Spleen (tissue), 11 donors: Measurements from ENCODE around the gene TRIO. TPM values are rescaled to one million over a fixed set of nuclear protein-coding genes. Genes with fewer than 3 reads are reported as not detected.

Experiments
- DNase-seq: peaks from one replicate; pipeline ENCODE4 v3.0.0-alpha.2; 2020
- H3K27ac ChIP-seq, 8 donors: fragments of 200-600 bp; sonication (generic) in 7 of 8; 1 replicate in 4 of 8; 2 replicates in 4 of 8; pipeline versions ENCODE4 v1.5.0 to v1.8.0; 2016 to 2021; ENCODE audit warnings: inconsistent platforms in 4 of 8, mild to moderate bottlenecking in 4 of 8, moderate library complexity in 1 of 8
- H3K27me3 ChIP-seq, 7 donors: fragments of 200-600 bp; sonication (generic) in 6 of 7; replicated peaks in 1 of 7; 1 replicate in 4 of 7; 2 replicates in 3 of 7; pipeline versions ENCODE4 v1.5.0 to v1.8.0; 2016 to 2021; ENCODE audit warnings: inconsistent platforms in 3 of 7, mild to moderate bottlenecking in 1 of 7
- H3K36me3 ChIP-seq, 6 donors: fragments of 200-600 bp; sonication (generic) in 5 of 6; 1 replicate in 4 of 6; 2 replicates in 2 of 6; pipeline versions ENCODE4 v1.5.0 to v1.8.0; 2016 to 2021; ENCODE audit warnings: inconsistent platforms in 2 of 6
- H3K4me1 ChIP-seq, 6 donors: fragments of 200-600 bp; sonication (generic) in 5 of 6; 1 replicate in 3 of 6; 2 replicates in 3 of 6; pipeline versions ENCODE4 v1.5.0 to v1.8.0; 2016 to 2021; ENCODE audit warnings: inconsistent platforms in 3 of 6
- H3K4me3 ChIP-seq, 8 donors: fragments of 200-600 bp; sonication (generic) in 7 of 8; 1 replicate in 4 of 8; 2 replicates in 4 of 8; pipeline versions ENCODE4 v1.5.0 to v1.8.0; 2016 to 2021; ENCODE audit warnings: inconsistent platforms in 4 of 8, mild to moderate bottlenecking in 4 of 8, moderate library complexity in 2 of 8
- H3K9me3 ChIP-seq, 8 donors: fragments of 200-600 bp; sonication (generic) in 7 of 8; 1 replicate in 4 of 8; 2 replicates in 4 of 8; pipeline versions ENCODE4 v1.5.0 to v1.8.0; 2016 to 2021; ENCODE audit warnings: inconsistent platforms in 4 of 8
- CTCF ChIP-seq, 11 experiments: fragments of 200-600 bp in 7 of 11; fragments of 450-650 bp in 4 of 11; sonication (generic) in 4 of 11; IDR thresholded peaks in 8 of 11; conservative IDR thresholded peaks in 3 of 11; 1 replicate in 7 of 11; 2 replicates in 4 of 11; pipeline versions ENCODE4 v1.4.0 to v1.8.0; 2016 to 2021; ENCODE audit warnings: antibody characterized with exemption in 11 of 11, inconsistent platforms in 4 of 11, mild to moderate bottlenecking in 1 of 11
- POLR2A ChIP-seq, 3 donors: fragments of 450-650 bp; IDR thresholded peaks; one replicate each; pipeline ENCODE4 v1.5.1; 2017; ENCODE audit warnings: antibody characterized with exemption in 3 of 3, mild to moderate bottlenecking in 1 of 3
- POLR2AphosphoS5 ChIP-seq, 3 donors: sonication (generic); formaldehyde crosslinking; IDR thresholded peaks; one replicate each; pipeline ENCODE4 v1.5.1; 2017; ENCODE audit warnings: antibody characterized with exemption in 3 of 3
- WGBS, 5 donors: extraction: QIAGEN DNeasy Blood & Tissue Kit in 3 of 5; methylation state at CpG; one replicate each; pipeline versions ENCODE4 v1.1.5 to v1.1.7; 2013 to 2018; 5-methylcytosine and 5-hydroxymethylcytosine counted together
- intact Hi-C: fragments of 100-400 bp; cut with DNase I; formaldehyde crosslinking; loops from one replicate; pipeline ENCODE4 v1.15.0; 2023; ENCODE audit warnings: low total_unique reads
- polyA plus RNA-seq, 3 donors: library from polyadenylated mRNA; stranded (reverse); fragments of 200-250 nt; gene quantifications; one replicate each; pipeline ENCODE4 v1.2.1, GENCODE V29; 2013
- total RNA-seq, 7 donors: library from RNA; depleted of rRNA in 3 of 7; stranded (reverse); fragments of >200 nt in 3 of 7; fragmentation: NEBNext Ultra II Directional in 4 of 7; extraction: Animal tissue kit (Norgen Biotek cat#: 25700) in 4 of 7; gene quantifications; one replicate each; pipeline versions ENCODE4 v1.1.0 to v1.2.1, GENCODE V29; 2016 to 2021
- donor health status: healthy with polysubstance abuse.
- donor health status: DM: no; HTN: no; CAD: no; lungs with moderate emphysema.
- donor health status: DM: no; HTN: no; CAD: no.
- donor health status: Bipolar disorder and iron deficiency.
- donor health status: healthy.
- donor health status: DM: no; HTN: no; CAD: no.
- donor health status: DM: yes; HTN: yes; CAD: no.

The TRIO gene
- total and polyA plus RNA-seq, 10 donors: 21.5 to 280 (median 190) TPM

- H3K4me1 ChIP-seq: peaks cover 4 to 83% (median 60%) of the 10 kb centered on the region in 6 donors
- DNase-seq: no peak
- peak overlapping the region in 5 of 8 donors; percentile 29 to 82 (median 66) for H3K27ac ChIP-seq
- intact Hi-C loops: loop anchor here (10.0 kb wide), 1 partner anchor 46 kb away; no protein-coding TSS in a partner anchor
- WGBS, 5 donors: 53 to 64% (median 55%) methylated on average over 4 to 6 of the region's 6 CpGs
- no peaks in the 10 kb centered on the region for H3K9me3 ChIP-seq
- H3K4me3 ChIP-seq: peak overlapping the region in 1 of 8 donors; percentile 11
- no peaks in the 10 kb centered on the region for H3K27me3 ChIP-seq
- H3K36me3 ChIP-seq: no peaks in the 10 kb centered on the region
- TF ChIP-seq CTCF (IDR thresholded peaks at IDR 0.05 in 8 of 11, conservative IDR thresholded peaks at IDR 0.05 in 3 of 11): no peak
- TF ChIP-seq POLR2AphosphoS5 (IDR thresholded peaks at IDR 0.05): peak in 1 of 3 donors; percentile 22
These were observed 75.3 kb downstream of the TRIO start for GRCh38 chr5:14218480-14218879.

- intact Hi-C loops: loop anchor here (10.0 kb wide), 1 partner anchor 46 kb away; no protein-coding TSS in a partner anchor
- WGBS, 5 donors: 74 to 80% (median 78%) methylated on average over 10 of the region's 10 CpGs
- H3K4me3 ChIP-seq: peak overlapping the region in 1 of 8 donors; percentile 11
- H3K9me3 ChIP-seq: no peaks in the 10 kb centered on the region
- H3K4me1 ChIP-seq: peaks cover 4 to 83% (median 61%) of the 10 kb centered on the region in 6 donors
- DNase-seq: no peak
- no peaks in the 10 kb centered on the region for H3K27me3 ChIP-seq
- peak overlapping the region in 6 of 8 donors; percentile 29 to 82 (median 57) for H3K27ac ChIP-seq
- H3K36me3 ChIP-seq: no peaks in the 10 kb centered on the region
- TF ChIP-seq POLR2AphosphoS5 (IDR thresholded peaks at IDR 0.05) (no peak), POLR2A (IDR thresholded peaks at IDR 0.05) (no peak), CTCF (IDR thresholded peaks at IDR 0.05 in 8 of 11, conservative IDR thresholded peaks at IDR 0.05 in 3 of 11) (no peak)
These were observed 75.9 kb downstream of the TRIO start for GRCh38 chr5:14218897-14219573.

GRCh38 chr5:14219800-14220512, 76.8 kb downstream of the TRIO start:
- peaks cover 4 to 87% (median 65%) of the 10 kb centered on the region in 6 donors for H3K4me1 ChIP-seq
- intact Hi-C loops: loop anchor here (10.0 kb wide), 2 partner anchors 45 to 75 kb away; partner anchors contain the start of gene TRIO
- no peaks in the 10 kb centered on the region for H3K27me3 ChIP-seq
- no peaks in the 10 kb centered on the region for H3K9me3 ChIP-seq
- DNase-seq: no peak
- no peak for TF ChIP-seq POLR2A (IDR thresholded peaks at IDR 0.05)
- TF ChIP-seq POLR2AphosphoS5 (IDR thresholded peaks at IDR 0.05): no peak
- TF ChIP-seq CTCF (IDR thresholded peaks at IDR 0.05 in 8 of 11, conservative IDR thresholded peaks at IDR 0.05 in 3 of 11): no peak
- no peak overlapping the region for H3K4me3 ChIP-seq
- WGBS, 5 donors: 59 to 75% (median 70%) methylated on average over 6 of the region's 6 CpGs
- H3K27ac ChIP-seq: peak overlapping the region in 5 of 8 donors; percentile 33 to 82 (median 66)
- H3K36me3 ChIP-seq: no peaks in the 10 kb centered on the region

- Histone ChIP-seq H3K27me3 (no peaks in the 10 kb centered on the region), H3K4me1 (peaks cover 4 to 92% (median 69%) of the 10 kb centered on the region in 6 donors), H3K4me3 (no peak overlapping the region), H3K36me3 (no peaks in the 10 kb centered on the region), H3K9me3 (no peaks in the 10 kb centered on the region), H3K27ac (peak overlapping the region in 5 of 8 donors; percentile 22 to 82 (median 66))
- DNase-seq: no peak
- TF ChIP-seq POLR2A (IDR thresholded peaks at IDR 0.05) (no peak), CTCF (IDR thresholded peaks at IDR 0.05 in 8 of 11, conservative IDR thresholded peaks at IDR 0.05 in 3 of 11) (no peak), POLR2AphosphoS5 (IDR thresholded peaks at IDR 0.05) (no peak)
- intact Hi-C loops: loop anchor here (10.0 kb wide), 1 partner anchor 76 kb away; the partner anchor contains the start of gene TRIO
- 73 to 100% (median 96%) methylated on average over 1 of the region's 1 CpG for WGBS, 5 donors
These were observed 77.5 kb downstream of the TRIO start for GRCh38 chr5:14220642-14221041.
